Osteocyte (in vitro differentiated cells): ENCODE data around the gene PHF14. TPM values are rescaled to one million over a fixed set of nuclear protein-coding genes. Genes with fewer than 3 reads are reported as not detected.
A peak's percentile ranks its signal among the peaks of the same experiment; 100 is the strongest.
"Not testable (repeated sequence)": the region's sequence is repeated elsewhere in the genome, so short reads cannot be mapped to it uniquely, and the experiment has no call there.

Source experiments
- DNase-seq: peaks from one replicate; pipeline ENCODE4 v3.0.0; 2021; ENCODE audit warnings: mixed read lengths; ENCODE audit not compliant: unreplicated experiment; ENCODE audit errors: extremely low spot score
- H3K27ac Mint-ChIP-seq: one replicate; pipeline ENCODE4 v1.8.0; 2021; ENCODE audit warnings: mild to moderate bottlenecking, mixed read lengths; ENCODE audit not compliant: unreplicated experiment
- H3K27me3 Mint-ChIP-seq: one replicate; pipeline ENCODE4 v1.8.0; 2021; ENCODE audit warnings: mixed read lengths; ENCODE audit not compliant: unreplicated experiment
- H3K36me3 Mint-ChIP-seq: one replicate; pipeline ENCODE4 v1.8.0; 2021; ENCODE audit warnings: mixed read lengths; ENCODE audit not compliant: unreplicated experiment
- H3K4me1 Mint-ChIP-seq: one replicate; pipeline ENCODE4 v1.8.0; 2021; ENCODE audit warnings: mixed read lengths; ENCODE audit not compliant: unreplicated experiment
- H3K4me3 Mint-ChIP-seq: one replicate; pipeline ENCODE4 v1.8.0; 2021; ENCODE audit warnings: mild to moderate bottlenecking, moderate library complexity, mixed read lengths; ENCODE audit not compliant: unreplicated experiment
- H3K9me3 Mint-ChIP-seq: one replicate; pipeline ENCODE4 v1.8.0; 2021; ENCODE audit warnings: mixed read lengths; ENCODE audit not compliant: unreplicated experiment
- long read RNA-seq: library from polyadenylated mRNA; unstranded; transcript quantifications from one replicate; pipeline ENCODE4 v2.0.0, GENCODE V29; 2021
- total RNA-seq: library from RNA; stranded (reverse); gene quantifications from 2 replicates; pipeline ENCODE4 v1.2.1, GENCODE V29; 2021
- TF ChIP-seq, protein P1 (sequence below): fragments of 200-600 bp; sonication (generic); IDR thresholded peaks from 2 replicates; pipeline ENCODE4 v1.5.0; 2021; ENCODE audit warnings: antibody characterized with exemption, mild to moderate bottlenecking, moderate library complexity

PHF14 gene, protein sequence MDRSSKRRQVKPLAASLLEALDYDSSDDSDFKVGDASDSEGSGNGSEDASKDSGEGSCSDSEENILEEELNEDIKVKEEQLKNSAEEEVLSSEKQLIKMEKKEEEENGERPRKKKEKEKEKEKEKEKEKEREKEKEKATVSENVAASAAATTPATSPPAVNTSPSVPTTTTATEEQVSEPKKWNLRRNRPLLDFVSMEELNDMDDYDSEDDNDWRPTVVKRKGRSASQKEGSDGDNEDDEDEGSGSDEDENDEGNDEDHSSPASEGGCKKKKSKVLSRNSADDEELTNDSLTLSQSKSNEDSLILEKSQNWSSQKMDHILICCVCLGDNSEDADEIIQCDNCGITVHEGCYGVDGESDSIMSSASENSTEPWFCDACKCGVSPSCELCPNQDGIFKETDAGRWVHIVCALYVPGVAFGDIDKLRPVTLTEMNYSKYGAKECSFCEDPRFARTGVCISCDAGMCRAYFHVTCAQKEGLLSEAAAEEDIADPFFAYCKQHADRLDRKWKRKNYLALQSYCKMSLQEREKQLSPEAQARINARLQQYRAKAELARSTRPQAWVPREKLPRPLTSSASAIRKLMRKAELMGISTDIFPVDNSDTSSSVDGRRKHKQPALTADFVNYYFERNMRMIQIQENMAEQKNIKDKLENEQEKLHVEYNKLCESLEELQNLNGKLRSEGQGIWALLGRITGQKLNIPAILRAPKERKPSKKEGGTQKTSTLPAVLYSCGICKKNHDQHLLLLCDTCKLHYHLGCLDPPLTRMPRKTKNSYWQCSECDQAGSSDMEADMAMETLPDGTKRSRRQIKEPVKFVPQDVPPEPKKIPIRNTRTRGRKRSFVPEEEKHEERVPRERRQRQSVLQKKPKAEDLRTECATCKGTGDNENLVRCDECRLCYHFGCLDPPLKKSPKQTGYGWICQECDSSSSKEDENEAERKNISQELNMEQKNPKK
- total RNA-seq = 42.9 and 43.5 TPM in 2 replicates
- long read RNA-seq, partial matches to known transcripts = 8 of 15 reads
- long read RNA-seq, other reads (novel, unspliced or antisense) = 6 of 15 reads

DNA sequence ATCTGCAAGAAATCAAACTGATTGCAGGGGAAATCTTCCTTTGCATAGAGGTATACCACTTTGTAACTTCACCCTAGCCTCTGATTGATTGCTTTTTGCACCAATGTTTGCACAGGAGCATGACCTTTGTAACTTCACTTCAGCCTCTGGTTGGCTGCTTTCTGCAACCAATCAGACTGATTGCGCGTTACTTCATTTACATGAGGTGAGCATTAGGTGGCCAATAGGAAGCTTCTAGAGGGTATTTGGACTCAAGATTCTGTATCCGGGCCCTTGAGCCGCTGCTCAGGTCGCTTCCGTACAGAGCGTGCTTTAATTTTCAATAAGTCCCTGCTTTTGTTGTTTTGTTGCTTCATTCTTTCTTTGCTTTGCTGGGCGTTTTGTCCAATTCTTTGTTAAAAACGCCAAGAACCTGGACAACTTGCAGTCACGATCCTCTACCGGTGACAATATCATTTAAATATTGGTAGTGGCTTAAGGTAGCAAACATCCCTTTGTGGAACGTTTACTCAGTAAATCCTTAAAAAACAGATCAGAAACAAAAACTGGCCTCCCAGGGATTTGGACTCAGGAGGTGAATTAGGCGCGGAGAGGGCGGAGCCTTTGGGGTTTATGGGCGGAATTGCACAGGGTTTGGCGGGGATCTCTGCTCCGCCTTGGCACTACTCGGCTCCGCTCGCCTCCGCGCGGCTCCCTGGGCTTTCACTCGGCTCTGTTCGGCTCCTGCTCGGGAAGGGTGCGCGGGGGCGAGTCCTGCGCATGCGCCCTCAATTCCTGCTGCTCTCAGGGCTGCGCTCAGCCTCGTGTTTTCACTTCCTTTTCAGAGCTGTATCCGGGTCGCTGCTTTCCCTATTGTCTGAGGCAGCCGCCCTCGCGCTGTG, at the start of gene PHF14:
Gene PHF14 (plus strand): TSS at position 812 of the 881 bp plus-strand sequence. CDS start 452 bp downstream, outside the sequence.
- TF ChIP-seq, protein P1, sequence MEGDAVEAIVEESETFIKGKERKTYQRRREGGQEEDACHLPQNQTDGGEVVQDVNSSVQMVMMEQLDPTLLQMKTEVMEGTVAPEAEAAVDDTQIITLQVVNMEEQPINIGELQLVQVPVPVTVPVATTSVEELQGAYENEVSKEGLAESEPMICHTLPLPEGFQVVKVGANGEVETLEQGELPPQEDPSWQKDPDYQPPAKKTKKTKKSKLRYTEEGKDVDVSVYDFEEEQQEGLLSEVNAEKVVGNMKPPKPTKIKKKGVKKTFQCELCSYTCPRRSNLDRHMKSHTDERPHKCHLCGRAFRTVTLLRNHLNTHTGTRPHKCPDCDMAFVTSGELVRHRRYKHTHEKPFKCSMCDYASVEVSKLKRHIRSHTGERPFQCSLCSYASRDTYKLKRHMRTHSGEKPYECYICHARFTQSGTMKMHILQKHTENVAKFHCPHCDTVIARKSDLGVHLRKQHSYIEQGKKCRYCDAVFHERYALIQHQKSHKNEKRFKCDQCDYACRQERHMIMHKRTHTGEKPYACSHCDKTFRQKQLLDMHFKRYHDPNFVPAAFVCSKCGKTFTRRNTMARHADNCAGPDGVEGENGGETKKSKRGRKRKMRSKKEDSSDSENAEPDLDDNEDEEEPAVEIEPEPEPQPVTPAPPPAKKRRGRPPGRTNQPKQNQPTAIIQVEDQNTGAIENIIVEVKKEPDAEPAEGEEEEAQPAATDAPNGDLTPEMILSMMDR = no peak
- Mint-ChIP-seq H3K4me3 (peak within 1 kb of the TSS; percentile 87), H3K36me3 (peaks cover 16% of the 10 kb centered on the region), H3K4me1 (peaks cover 29% of the 10 kb centered on the region), H3K27ac (peak within 1 kb of the TSS; percentile 96), H3K27me3 (peaks cover 15% of the 10 kb centered on the region), H3K9me3 (peaks cover 4% of the 10 kb centered on the region)
- DNase-seq = peak; percentile 99

DNA sequence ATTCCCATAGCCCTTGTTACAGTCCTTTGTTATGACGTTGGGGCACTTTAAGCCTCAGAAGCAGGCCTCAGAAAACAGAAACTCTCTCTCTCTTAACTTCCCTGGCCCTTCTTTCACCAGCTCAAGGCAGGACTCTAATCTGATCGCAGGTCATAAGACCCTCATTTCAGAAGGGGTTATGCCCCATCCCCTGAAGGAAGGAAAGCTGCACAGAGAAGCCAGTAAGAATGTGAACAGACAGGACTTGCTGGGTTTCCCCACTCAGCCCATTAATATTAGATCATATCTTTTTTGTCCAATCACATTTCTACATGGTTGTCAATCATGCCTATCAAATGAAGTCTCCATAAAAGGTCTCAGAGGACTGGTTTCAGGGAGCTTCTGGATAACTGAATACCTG, 49.3 kb upstream of the PHF14 start:
- no peaks in the 10 kb centered on the region for H3K27me3 Mint-ChIP-seq
- no peak overlapping the region for H3K27ac Mint-ChIP-seq
- TF ChIP-seq, protein P1 = no peak
- no peaks in the 10 kb centered on the region for H3K4me1 Mint-ChIP-seq
- no peaks in the 10 kb centered on the region for H3K36me3 Mint-ChIP-seq
- H3K4me3 Mint-ChIP-seq = no peak overlapping the region
- DNase-seq = no peak
- H3K9me3 Mint-ChIP-seq = no peaks in the 10 kb centered on the region

DNA sequence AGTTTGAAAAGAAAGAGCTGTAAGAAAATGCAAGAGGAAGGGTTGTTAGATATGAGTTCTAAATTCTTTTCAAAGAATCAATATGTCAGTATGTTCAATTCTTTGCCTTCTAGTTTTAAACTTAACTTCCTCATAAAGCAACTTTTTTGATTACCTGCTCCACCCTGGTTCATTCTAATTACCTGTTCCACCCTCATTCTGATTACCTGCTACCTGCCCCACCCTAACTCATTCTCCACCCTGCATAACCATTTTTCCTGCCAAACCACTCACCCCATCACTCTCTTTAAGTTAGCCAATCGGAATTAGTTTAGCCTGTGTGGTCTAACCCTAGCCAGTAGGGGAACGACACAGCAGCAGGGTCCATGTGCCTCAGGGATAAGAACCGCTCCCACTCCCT, 45.5 kb upstream of the PHF14 start:
- H3K4me3 Mint-ChIP-seq, H3K27ac Mint-ChIP-seq: not testable (repeated sequence)

DNA sequence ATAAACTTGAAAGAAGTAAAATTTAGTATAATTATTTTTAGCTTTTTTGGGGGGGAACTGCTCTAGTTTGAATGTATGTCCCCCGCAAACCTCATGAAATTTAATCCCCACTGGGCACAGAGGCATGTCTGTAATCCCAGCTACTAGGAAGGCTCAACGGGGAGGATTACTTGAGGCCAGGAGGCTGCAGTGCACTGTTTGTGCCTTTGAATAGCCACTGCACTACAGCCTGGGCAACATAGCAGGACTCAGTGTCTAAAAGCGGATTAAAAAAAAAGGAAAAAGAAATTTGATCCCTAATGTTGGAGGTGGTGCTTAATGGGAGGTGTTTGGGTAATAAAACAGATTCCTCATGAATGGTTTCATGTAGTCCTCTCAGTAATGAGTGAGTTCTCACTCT, 43.1 kb upstream of the PHF14 start:
- no peak overlapping the region for H3K27ac Mint-ChIP-seq

More for the DNA sequence above, 45.5 kb upstream of the PHF14 start:
- H3K27me3 Mint-ChIP-seq, H3K9me3 Mint-ChIP-seq, H3K4me1 Mint-ChIP-seq, DNase-seq: not testable (repeated sequence)
- peaks cover 14% of the 10 kb centered on the region for H3K36me3 Mint-ChIP-seq

More for the DNA sequence above, 43.1 kb upstream of the PHF14 start:
- Mint-ChIP-seq H3K9me3 (no peaks in the 10 kb centered on the region), H3K27me3 (no peaks in the 10 kb centered on the region), H3K4me1 (peaks cover 10% of the 10 kb centered on the region), H3K36me3 (peaks cover 17% of the 10 kb centered on the region), H3K4me3 (no peak overlapping the region)
- TF ChIP-seq, protein P1 = no peak
- DNase-seq = no peak
